GM12878 (cell line): ENCODE data around the gene TP63. TPM values are rescaled to one million over a fixed set of nuclear protein-coding genes. Genes with fewer than 3 reads are reported as not detected.

Experiments
- ASH2L ChIP-seq: fragments of 300-600, 200-600 bp; sonication (generic); IDR thresholded peaks from 2 replicates; pipeline ENCODE4 v1.6.1; 2017; ENCODE audit warnings: low read depth, mild to moderate bottlenecking, borderline replicate concordance
- BCLAF1 ChIP-seq: fragments of 450-650 bp; IDR thresholded peaks from 2 replicates; pipeline ENCODE4 v1.6.1; 2017; ENCODE audit warnings: antibody characterized with exemption, mild to moderate bottlenecking, moderate library complexity
- BMI1 ChIP-seq: fragments of 450-650 bp; IDR thresholded peaks from 2 replicates; pipeline ENCODE4 v1.6.1; 2016; ENCODE audit warnings: mild to moderate bottlenecking, moderate library complexity, borderline replicate concordance
- CBFB ChIP-seq: IDR thresholded peaks from 2 replicates; pipeline ENCODE4 v1.6.1; 2016; ENCODE audit warnings: antibody characterized with exemption, low read depth
- CBX3 ChIP-seq: fragments of 200-600 bp; sonication (generic); IDR thresholded peaks from 2 replicates; pipeline ENCODE4 v1.6.1; 2016; ENCODE audit warnings: low read depth, borderline replicate concordance
- ETV6 ChIP-seq, 2 experiments: fragments of 450-650 bp in 1 of 2; IDR thresholded peaks in 1 of 2; conservative IDR thresholded peaks in 1 of 2; 2 replicates each; pipeline ENCODE4 v1.6.1; 2014; ENCODE audit warnings: antibody characterized with exemption in 1 of 2, borderline replicate concordance in 1 of 2, low read depth in 1 of 2, mild to moderate bottlenecking in 1 of 2, moderate library complexity in 1 of 2
- EZH2 ChIP-seq: IDR thresholded peaks from 2 replicates; pipeline ENCODE4 v1.6.1; 2012; ENCODE audit warnings: low read depth, mild to moderate bottlenecking, control low read depth, inconsistent platforms, low read length, borderline replicate concordance; ENCODE audit not compliant: control insufficient read depth
- GABPA ChIP-seq: IDR thresholded peaks from 2 replicates; pipeline ENCODE4 v1.6.1; 2014; ENCODE audit warnings: antibody characterized with exemption, low read depth, mild to moderate bottlenecking, inconsistent platforms
- HSF1 ChIP-seq: fragments of 150-350 bp; IDR thresholded peaks from 2 replicates; pipeline ENCODE4 v1.6.1; 2014; ENCODE audit warnings: mild to moderate bottlenecking, low read depth, low read length
- IRF3 ChIP-seq: fragments of 450-650 bp; IDR thresholded peaks from 2 replicates; pipeline ENCODE4 v1.6.1; 2014; ENCODE audit warnings: mild to moderate bottlenecking
- IRF5 ChIP-seq: fragments of 450-650 bp; IDR thresholded peaks from 2 replicates; pipeline ENCODE4 v1.6.1; 2017; ENCODE audit warnings: borderline replicate concordance
- KDM1A ChIP-seq: fragments of 200-600 bp; sonication (generic); IDR thresholded peaks from 2 replicates; pipeline ENCODE4 v1.6.1; 2016; ENCODE audit warnings: borderline replicate concordance
- KLF5 ChIP-seq: fragments of 450-650 bp; IDR thresholded peaks from 2 replicates; pipeline ENCODE4 v1.6.1; 2014; ENCODE audit warnings: mild to moderate bottlenecking; ENCODE audit not compliant: partially characterized antibody
- LARP7 ChIP-seq: fragments of 450-650 bp; IDR thresholded peaks from 2 replicates; pipeline ENCODE4 v1.6.1; 2017; ENCODE audit warnings: mild to moderate bottlenecking
- RCOR1 ChIP-seq: conservative IDR thresholded peaks from 2 replicates; pipeline ENCODE4 v1.6.1; 2012; ENCODE audit warnings: low read depth, low read length, improper control_type of control experiment
- SKIL ChIP-seq: fragments of 450-650 bp; IDR thresholded peaks from 2 replicates; pipeline ENCODE4 v1.6.1; 2017; ENCODE audit warnings: mild to moderate bottlenecking, low read depth, inconsistent platforms; ENCODE audit not compliant: poor library complexity, severe bottlenecking
- TAF1 ChIP-seq: IDR thresholded peaks from 2 replicates; pipeline ENCODE4 v1.6.1; 2011; ENCODE audit warnings: mild to moderate bottlenecking, low read depth, low read length, borderline replicate concordance
- TCF12 ChIP-seq: IDR thresholded peaks from 2 replicates; pipeline ENCODE4 v1.6.1; 2011; ENCODE audit warnings: low read depth, mild to moderate bottlenecking, low read length
- TCF3 ChIP-seq: IDR thresholded peaks from 2 replicates; pipeline ENCODE4 v1.6.1; 2012; ENCODE audit warnings: low read depth, mild to moderate bottlenecking, low read length, borderline replicate concordance; ENCODE audit not compliant: insufficient read depth
- ZNF24 ChIP-seq: fragments of 450-650 bp; IDR thresholded peaks from 2 replicates; pipeline ENCODE4 v1.6.1; 2017; ENCODE audit warnings: antibody characterized with exemption, mild to moderate bottlenecking
- polyA plus RNA-seq, 11 experiments: library from polyadenylated mRNA; depleted of rRNA in 4 of 11; unstranded in 6 of 11; stranded (reverse) in 5 of 11; fragments of >200 nt; fragmentation: Nextera tagmentation in 4 of 11; fragmentation: Illumina TruSeq in 1 of 11; extraction: Ambion mirVana in 4 of 11; extraction: Trizol in 1 of 11; gene quantifications; 1 replicate in 1 of 11; 2 replicates in 10 of 11; pipeline versions ENCODE4 v1.2.1 to v1.2.3, GENCODE V29; 2011 to 2016; ENCODE audit warnings: inconsistent platforms in 2 of 11, missing spikeins in 2 of 11, low read depth in 1 of 11
- total RNA-seq, 4 experiments: library from RNA; depleted of rRNA in 3 of 4; stranded (reverse); fragments of >200 nt in 3 of 4; fragmentation: Illumina TruSeq in 1 of 4; extraction: Trizol in 1 of 4; gene quantifications; 2 replicates each; pipeline versions ENCODE4 v1.2.1 to v1.2.3, GENCODE V29; 2013 to 2021

The TP63 gene
- total and polyA plus RNA-seq, 10 of the 15 experiments (the other 5 are each of a cell fraction or from before 2014, with no cell fraction given) = 1.4 to 10.8 (median 6.2) TPM

GRCh38 chr3:189673535-189673934 lies 42.3 kb downstream of the TP63 start (continued):
- TF ChIP-seq BCLAF1 (no peak), RCOR1 (no peak), EZH2 (no peak), IRF5 (no peak), LARP7 (no peak), CBX3 (no peak), TCF3 (no peak), ASH2L (no peak), ETV6 (conservative IDR thresholded peaks at IDR 0.05 in 1 of 2, IDR thresholded peaks at IDR 0.05 in 1 of 2; ENCODE audit: borderline replicate concordance in 1 of 2, low read depth in 1 of 2) (no peak), SKIL (no peak), KDM1A (no peak), BMI1 (0 out of 2 replicates have a peak, but pooled peaks have one; percentile 22), HSF1 (no peak), CBFB (no peak), IRF3 (no peak), GABPA (no peak), TCF12 (no peak), TAF1 (no peak), ZNF24 (peak; percentile 77; the same call in 1 of the 2 replicates), KLF5 (no peak)
